ENCODE results near the gene ADAT1.

The ADAT1 gene

GRCh38 chr16:75632857-75633256 is 9.8 kb upstream of the ADAT1 start:
- DNase-seq (ENCODE audit: insufficient read length, low spot score) (no peak), FAIRE-seq (no peak)
- no peak for TF ChIP-seq CTCF (IDR thresholded peaks at IDR 0.05; ENCODE audit: insufficient read depth, missing control alignments)

- FAIRE-seq (no peak), DNase-seq (ENCODE audit: insufficient read length, low spot score) (no peak)
- no peak for TF ChIP-seq CTCF (IDR thresholded peaks at IDR 0.05; ENCODE audit: insufficient read depth, missing control alignments)
These were observed 7.0 kb upstream of the ADAT1 start for GRCh38 chr16:75630052-75630451.

GRCh38 chr16:75629132-75629531 is 6.1 kb upstream of the ADAT1 start:
- FAIRE-seq (no peak), DNase-seq (ENCODE audit: insufficient read length, low spot score) (no peak)
- no peak for TF ChIP-seq CTCF (IDR thresholded peaks at IDR 0.05; ENCODE audit: insufficient read depth, missing control alignments)

GRCh38 chr16:75628351-75628750 is 5.3 kb upstream of the ADAT1 start:
- no peak for FAIRE-seq
- TF ChIP-seq CTCF (IDR thresholded peaks at IDR 0.05; ENCODE audit: insufficient read depth, missing control alignments) = no peak

GRCh38 chr16:75627851-75628250 is 4.8 kb upstream of the ADAT1 start:
- FAIRE-seq (no peak), DNase-seq (ENCODE audit: insufficient read length, low spot score) (no peak)
- no peak for TF ChIP-seq CTCF (IDR thresholded peaks at IDR 0.05; ENCODE audit: insufficient read depth, missing control alignments)

More at GRCh38 chr16:75628351-75628750, 5.3 kb upstream of the ADAT1 start:
- DNase-seq (ENCODE audit: insufficient read length, low spot score) = no peak

GRCh38 chr16:75626806-75627205 is 3.7 kb upstream of the ADAT1 start:
- FAIRE-seq = no peak
- DNase-seq (ENCODE audit: insufficient read length, low spot score) = no peak
- no peak for TF ChIP-seq CTCF (IDR thresholded peaks at IDR 0.05; ENCODE audit: insufficient read depth, missing control alignments)

GRCh38 chr16:75624921-75625334 is 1.8 kb upstream of the ADAT1 start:
- TF ChIP-seq CTCF (IDR thresholded peaks at IDR 0.05; ENCODE audit: insufficient read depth, missing control alignments) = no peak
- DNase-seq (ENCODE audit: insufficient read length, low spot score) (no peak), FAIRE-seq (no peak)
